ENCODE results near the gene SMURF2.
"Not testable (repeated sequence)": the region's sequence is repeated elsewhere in the genome, so short reads cannot be mapped to it uniquely, and the experiment has no call there.

DNA sequence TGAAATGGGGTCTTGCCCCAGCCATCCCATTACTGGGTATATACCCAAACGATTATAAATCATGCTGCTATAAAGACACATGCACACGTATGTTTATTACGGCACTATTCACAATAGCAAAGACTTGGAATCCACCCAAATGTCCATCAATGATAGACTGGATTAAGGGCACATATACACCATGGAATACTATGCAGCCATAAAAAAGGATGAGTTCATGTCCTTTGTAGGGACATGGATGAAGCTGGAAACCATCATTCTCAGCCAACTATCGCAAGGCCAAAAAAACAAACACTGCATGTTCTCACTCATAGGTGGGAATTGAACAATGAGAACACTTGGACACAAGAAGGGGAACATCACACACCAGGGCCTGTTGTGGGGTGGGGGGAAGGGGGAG, 85.1 kb downstream of the SMURF2 start:
- TF ChIP-seq, protein P1, sequence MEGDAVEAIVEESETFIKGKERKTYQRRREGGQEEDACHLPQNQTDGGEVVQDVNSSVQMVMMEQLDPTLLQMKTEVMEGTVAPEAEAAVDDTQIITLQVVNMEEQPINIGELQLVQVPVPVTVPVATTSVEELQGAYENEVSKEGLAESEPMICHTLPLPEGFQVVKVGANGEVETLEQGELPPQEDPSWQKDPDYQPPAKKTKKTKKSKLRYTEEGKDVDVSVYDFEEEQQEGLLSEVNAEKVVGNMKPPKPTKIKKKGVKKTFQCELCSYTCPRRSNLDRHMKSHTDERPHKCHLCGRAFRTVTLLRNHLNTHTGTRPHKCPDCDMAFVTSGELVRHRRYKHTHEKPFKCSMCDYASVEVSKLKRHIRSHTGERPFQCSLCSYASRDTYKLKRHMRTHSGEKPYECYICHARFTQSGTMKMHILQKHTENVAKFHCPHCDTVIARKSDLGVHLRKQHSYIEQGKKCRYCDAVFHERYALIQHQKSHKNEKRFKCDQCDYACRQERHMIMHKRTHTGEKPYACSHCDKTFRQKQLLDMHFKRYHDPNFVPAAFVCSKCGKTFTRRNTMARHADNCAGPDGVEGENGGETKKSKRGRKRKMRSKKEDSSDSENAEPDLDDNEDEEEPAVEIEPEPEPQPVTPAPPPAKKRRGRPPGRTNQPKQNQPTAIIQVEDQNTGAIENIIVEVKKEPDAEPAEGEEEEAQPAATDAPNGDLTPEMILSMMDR (IDR thresholded peaks at IDR 0.05): not testable (repeated sequence)
- not testable (repeated sequence) for TF ChIP-seq POLR2A (IDR thresholded peaks at IDR 0.05)

Measured in heart left ventricle (tissue), 13 donors.